IMR-90 (cell line): ENCODE results near the gene METAP2. TPM values are rescaled to one million over a fixed set of nuclear protein-coding genes. Genes with fewer than 3 reads are reported as not detected.

ENCODE experiments used
- ATAC-seq: fragments of 200-7000 bp; cut with Tn5 transposase; 2 replicates; pipeline ENCODE4 v1.9.1; 2020; ENCODE audit warnings: low read depth, mild to moderate bottlenecking, moderate library complexity
- BruUV-seq: library from RNA; stranded (reverse); fragments of 400-500 nt; replicated peaks from 2 replicates; lab custom pipeline; 2021; lab: Mats Ljungman, UMichigan
- CTCF ChIA-PET: fragments of 300-600 bp; formaldehyde crosslinking; extraction: SDS; loops from one replicate; lab custom pipeline; 2021; ENCODE audit warnings: antibody characterized with exemption; lab: Yijun Ruan, JAX
- POLR2A ChIA-PET: fragments of 300-600 bp; sonication (Branson Sonifier 250); formaldehyde crosslinking; loops from one replicate; lab custom pipeline; 2022; ENCODE audit warnings: antibody characterized with exemption; ENCODE audit not compliant: unreplicated experiment; lab: Charles Lee
- DNase-seq: peaks from one replicate; pipeline ENCODE4 v3.0.0; 2013
- H2AFZ ChIP-seq: replicated peaks from 2 replicates; pipeline ENCODE3; 2013; ENCODE audit warnings: low read length, mild to moderate bottlenecking; ENCODE audit not compliant: poor library complexity
- H2AK5ac ChIP-seq: 2 replicates; pipeline ENCODE4 v1.6.1; 2013; ENCODE audit warnings: low read depth, low read length, inconsistent platforms
- H2AK9ac ChIP-seq: replicated peaks from 2 replicates; pipeline ENCODE3; 2013; ENCODE audit warnings: mild to moderate bottlenecking, low read depth, low read length, moderate library complexity; ENCODE audit not compliant: poor library complexity
- H2BK120ac ChIP-seq: 2 replicates; pipeline ENCODE4 v1.6.1; 2013; ENCODE audit warnings: low read depth, low read length, inconsistent platforms
- H2BK15ac ChIP-seq: 3 replicates; pipeline ENCODE4 v1.6.1; 2013; ENCODE audit warnings: low read depth, low read length, inconsistent platforms
- H2BK20ac ChIP-seq: 2 replicates; pipeline ENCODE4 v1.6.1; 2013; ENCODE audit warnings: low read depth, mild to moderate bottlenecking, inconsistent platforms, low read length, moderate library complexity
- H2BK5ac ChIP-seq: 2 replicates; pipeline ENCODE4 v1.6.1; 2013; ENCODE audit warnings: mild to moderate bottlenecking, low read depth, low read length, inconsistent platforms; ENCODE audit not compliant: poor library complexity, severe bottlenecking
- H3K14ac ChIP-seq: replicated peaks from 2 replicates; pipeline ENCODE4 v1.6.1; 2013; ENCODE audit warnings: low read depth, low read length, inconsistent platforms
- H3K18ac ChIP-seq: 2 replicates; pipeline ENCODE4 v1.6.1; 2013; ENCODE audit warnings: low read depth, low read length, control low read depth
- H3K23ac ChIP-seq: 2 replicates; pipeline ENCODE4 v1.6.1; 2013; ENCODE audit warnings: low read depth, low read length, inconsistent platforms
- H3K27ac ChIP-seq: 2 replicates; pipeline ENCODE4 v1.5.1; 2013; ENCODE audit warnings: mild to moderate bottlenecking, control low read depth, low read length; ENCODE audit not compliant: insufficient read depth
- H3K27me3 ChIP-seq: 2 replicates; pipeline ENCODE4 v1.6.1; 2013; ENCODE audit warnings: low read length; ENCODE audit not compliant: control insufficient read depth, insufficient read depth
- H3K36me3 ChIP-seq: 2 replicates; pipeline ENCODE4 v1.6.1; 2013; ENCODE audit warnings: low read length, mixed read lengths; ENCODE audit not compliant: control insufficient read depth, insufficient read depth
- H3K4ac ChIP-seq: 2 replicates; pipeline ENCODE4 v1.6.1; 2013; ENCODE audit warnings: low read depth, low read length, inconsistent platforms
- H3K4me1 ChIP-seq: 2 replicates; pipeline ENCODE4 v1.6.1; 2013; ENCODE audit warnings: low read length, mixed read lengths; ENCODE audit not compliant: control insufficient read depth, insufficient read depth
- H3K4me2 ChIP-seq: 2 replicates; pipeline ENCODE4 v1.6.1; 2013; ENCODE audit warnings: low read depth, mild to moderate bottlenecking, control low read depth, low read length, moderate library complexity
- H3K4me3 ChIP-seq: 2 replicates; pipeline ENCODE4 v1.5.1; 2013; ENCODE audit warnings: low read depth, mild to moderate bottlenecking, control low read depth, low read length, moderate library complexity; ENCODE audit not compliant: insufficient read depth
- H3K56ac ChIP-seq: 2 replicates; pipeline ENCODE4 v1.6.1; 2013; ENCODE audit warnings: low read length, inconsistent platforms; ENCODE audit not compliant: insufficient read depth; ENCODE audit errors: extremely low read depth
- H3K79me1 ChIP-seq, 2 experiments: 2 replicates each; pipeline ENCODE4 v1.6.1; 2013; ENCODE audit warnings: low read length in 2 of 2, inconsistent platforms in 1 of 2, low read depth in 1 of 2
- H3K9ac ChIP-seq: 2 replicates; pipeline ENCODE4 v1.6.1; 2013; ENCODE audit warnings: low read depth, low read length, control low read depth
- H3K9me1 ChIP-seq: 2 replicates; pipeline ENCODE4 v1.6.1; 2013; ENCODE audit warnings: low read length, inconsistent platforms; ENCODE audit not compliant: insufficient read depth
- H3K9me3 ChIP-seq: 2 replicates; pipeline ENCODE4 v1.6.1; 2013; ENCODE audit warnings: low read length; ENCODE audit not compliant: control insufficient read depth, insufficient read depth
- H4K20me1 ChIP-seq: 2 replicates; pipeline ENCODE4 v1.6.1; 2013; ENCODE audit warnings: low read length, inconsistent platforms; ENCODE audit not compliant: insufficient read depth
- H4K5ac ChIP-seq: 2 replicates; pipeline ENCODE4 v1.6.1; 2013; ENCODE audit warnings: mild to moderate bottlenecking, low read depth, low read length, control low read depth
- H4K8ac ChIP-seq, 2 experiments: 2 replicates each; pipeline ENCODE4 v1.6.1; 2013; ENCODE audit warnings: low read depth in 2 of 2, low read length in 2 of 2, control low read depth in 1 of 2, inconsistent platforms in 1 of 2
- H4K91ac ChIP-seq: 2 replicates; pipeline ENCODE4 v1.6.1; 2013; ENCODE audit warnings: low read depth, low read length, inconsistent platforms; ENCODE audit not compliant: insufficient read depth
- CTCF ChIP-seq: conservative IDR thresholded peaks from 2 replicates; pipeline ENCODE4 v1.5.1; 2012; ENCODE audit warnings: mild to moderate bottlenecking, low read depth, low read length, improper control_type of control experiment
- FOS ChIP-seq: fragments of 150-350 bp; IDR thresholded peaks from 2 replicates; pipeline ENCODE4 v1.6.1; 2016; ENCODE audit warnings: low read depth, low read length
- MAFK ChIP-seq: IDR thresholded peaks from 2 replicates; pipeline ENCODE4 v1.6.1; 2012; ENCODE audit warnings: low read depth, low read length, improper control_type of control experiment
- RAD21 ChIP-seq: IDR thresholded peaks from 2 replicates; pipeline ENCODE4 v1.6.1; 2012; ENCODE audit warnings: low read length, improper control_type of control experiment
- WGBS, 2 experiments: methylation state at CpG; one replicate each; pipeline versions ENCODE4 v1.1.5 to v1.1.7; 2013; ENCODE audit warnings: missing lambda C conversion rate in 2 of 2; ENCODE audit not compliant: insufficient read length in 1 of 2; ENCODE audit errors: extremely low coverage in 2 of 2; 5-methylcytosine and 5-hydroxymethylcytosine counted together
- dilution Hi-C: fragments of 300-500 bp; cut with HindIII; formaldehyde crosslinking; loops from one replicate; pipeline ENCODE4 v1.14.3; 2018; ENCODE audit warnings: low sequenced_read_pairs; ENCODE audit not compliant: unreplicated experiment
- in situ Hi-C: fragments of 300-500 bp; cut with MboI; formaldehyde crosslinking; loops from 3 replicates; pipeline ENCODE4 v1.14.3; 2019; ENCODE audit warnings: low sequenced_read_pairs, inconsistent platforms, mixed read lengths
- intact Hi-C: fragments of 100-400 bp; cut with micrococcal nuclease; formaldehyde crosslinking; loops from 2 replicates; pipeline ENCODE4 v1.10.0; 2022
- polyA plus RNA-seq, 3 experiments: library from polyadenylated mRNA; depleted of rRNA; stranded (reverse); fragments of >200 nt; gene quantifications; 2 replicates each; pipeline ENCODE4 v1.2.3, GENCODE V29; 2012; ENCODE audit warnings: low replicate concordance in 1 of 3
- total RNA-seq: library from RNA; depleted of rRNA; stranded (reverse); fragments of >200 nt; gene quantifications from 2 replicates; pipeline ENCODE4 v1.2.3, GENCODE V29; 2012
- TF ChIP-seq, protein P1 (sequence below): fragments of 150-350 bp; IDR thresholded peaks from 2 replicates; pipeline ENCODE4 v1.6.1; 2017; ENCODE audit warnings: mild to moderate bottlenecking, antibody characterized with exemption, low read length, low read depth

METAP2 gene
- total and polyA plus RNA-seq, 2 of the 4 experiments (the other 2 are of a cell fraction) = 62.5 to 72.9 TPM

- 0 out of 4 replicates have a peak overlapping the region, but pooled peaks of 1 of the 2 experiments have one; percentile 41 for H4K8ac ChIP-seq
- POLR2A ChIA-PET = no interaction called here
- H3K14ac ChIP-seq = no peak overlapping the region
- H3K9me3 ChIP-seq = no peaks in the 10 kb centered on the region
- no peak overlapping the region for H2AFZ ChIP-seq
- H3K27me3 ChIP-seq = no peaks in the 10 kb centered on the region
- H2BK15ac ChIP-seq = no peak overlapping the region
- in situ Hi-C loops (no loop called here), dilution Hi-C loops (no loop called here), intact Hi-C loops (no loop called here)
- no peak overlapping the region for H2BK20ac ChIP-seq
- peaks cover 5% of the 10 kb centered on the region for H3K4me1 ChIP-seq
- H3K27ac ChIP-seq = peak overlapping the region; percentile 46; the same call in 1 of the 2 replicates
- WGBS, 2 experiments = no CpG with 5 or more reads among the region's 3 CpGs
- peaks cover 9% of the 10 kb centered on the region for H3K9me1 ChIP-seq
- H4K20me1 ChIP-seq = peaks cover 29% of the 10 kb centered on the region; the same call in 1 of the 2 replicates
- ATAC-seq = no peak; the same call in 1 of the 2 replicates
- no peak overlapping the region for H3K23ac ChIP-seq
- BruUV-seq = no TSS peak
- DNase-seq = no peak
- no peak overlapping the region for H3K4ac ChIP-seq
- peak overlapping the region; percentile 75; the same call in 1 of the 2 replicates for H3K18ac ChIP-seq
- CTCF ChIA-PET = no interaction called here
- TF ChIP-seq MAFK = no peak
- TF ChIP-seq RAD21 = no peak
- TF ChIP-seq, protein P1, sequence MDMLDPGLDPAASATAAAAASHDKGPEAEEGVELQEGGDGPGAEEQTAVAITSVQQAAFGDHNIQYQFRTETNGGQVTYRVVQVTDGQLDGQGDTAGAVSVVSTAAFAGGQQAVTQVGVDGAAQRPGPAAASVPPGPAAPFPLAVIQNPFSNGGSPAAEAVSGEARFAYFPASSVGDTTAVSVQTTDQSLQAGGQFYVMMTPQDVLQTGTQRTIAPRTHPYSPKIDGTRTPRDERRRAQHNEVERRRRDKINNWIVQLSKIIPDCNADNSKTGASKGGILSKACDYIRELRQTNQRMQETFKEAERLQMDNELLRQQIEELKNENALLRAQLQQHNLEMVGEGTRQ = no peak
- TF ChIP-seq FOS = no peak
- 0 out of 2 replicates have a peak, but pooled peaks have one; percentile 2 for TF ChIP-seq CTCF
- H3K56ac ChIP-seq = no peak overlapping the region
- H3K79me1 ChIP-seq = peaks cover 15 to 54% of the 10 kb centered on the region in 2 experiments
- peak overlapping the region; percentile 16 for H2BK5ac ChIP-seq
- no peak overlapping the region for H4K91ac ChIP-seq
- no peak overlapping the region for H2AK5ac ChIP-seq
- H3K9ac ChIP-seq = no peak overlapping the region
- H3K36me3 ChIP-seq = peaks cover 25% of the 10 kb centered on the region
- H2AK9ac ChIP-seq = no peak overlapping the region
- 0 out of 2 replicates have a peak overlapping the region, but pooled peaks have one; percentile 18 for H3K4me2 ChIP-seq
- no peak overlapping the region for H2BK120ac ChIP-seq
- H3K4me3 ChIP-seq = no peak overlapping the region
- H4K5ac ChIP-seq = no peak overlapping the region
These were observed 7.1 kb downstream of the METAP2 start for GRCh38 chr12:95481072-95481471.
